Iris pigment epithelial cell (primary cell): Measurements from ENCODE around the gene GRIN2A.

Experiments
- DNase-seq: peaks from one replicate; pipeline ENCODE4 v3.0.0-alpha.2; 2011; ENCODE audit warnings: low read depth

GRIN2A gene

GRCh38 chr16:10181196-10182162 is 749 bp downstream of the GRIN2A start:
- DNase-seq: peak; percentile 54

GRCh38 chr16:10180771-10181163 is 1.5 kb downstream of the GRIN2A start:
- no peak for DNase-seq

GRCh38 chr16:10180042-10180770 is 2.0 kb downstream of the GRIN2A start:
- DNase-seq: no peak

GRCh38 chr16:10178526-10178925 is 3.7 kb downstream of the GRIN2A start:
- DNase-seq: no peak

- DNase-seq: no peak
Measured at GRCh38 chr16:10178080-10178479, 4.1 kb downstream of the GRIN2A start.

- no peak for DNase-seq
Measured at GRCh38 chr16:10172848-10173655, 9.2 kb downstream of the GRIN2A start.

- DNase-seq: no peak
Measured at GRCh38 chr16:10171221-10171620, 11.0 kb downstream of the GRIN2A start.

GRCh38 chr16:10169904-10170410 is 12.3 kb downstream of the GRIN2A start:
- no peak for DNase-seq

- DNase-seq: no peak
Measured at GRCh38 chr16:10169031-10169430, 13.2 kb downstream of the GRIN2A start.

- no peak for DNase-seq
Measured at GRCh38 chr16:10168258-10168657, 14.0 kb downstream of the GRIN2A start.

- DNase-seq: no peak
Measured at GRCh38 chr16:10165643-10166042, 16.6 kb downstream of the GRIN2A start.

- no peak for DNase-seq
Measured at GRCh38 chr16:10162981-10163380, 19.2 kb downstream of the GRIN2A start.

- DNase-seq: no peak
Measured at GRCh38 chr16:10156099-10156498, 26.1 kb downstream of the GRIN2A start.

GRCh38 chr16:10154389-10154788 is 27.8 kb downstream of the GRIN2A start:
- no peak for DNase-seq

- DNase-seq: no peak
Measured at GRCh38 chr16:10153985-10154384, 28.2 kb downstream of the GRIN2A start.

- no peak for DNase-seq
Measured at GRCh38 chr16:10151718-10152117, 30.5 kb downstream of the GRIN2A start.

GRCh38 chr16:10150906-10151305 is 31.3 kb downstream of the GRIN2A start:
- no peak for DNase-seq

- no peak for DNase-seq
Measured at GRCh38 chr16:10145542-10146035, 36.6 kb downstream of the GRIN2A start.

GRCh38 chr16:10141671-10142070 is 40.6 kb downstream of the GRIN2A start:
- DNase-seq: no peak

- no peak for DNase-seq
Measured at GRCh38 chr16:10138881-10139280, 43.3 kb downstream of the GRIN2A start.

- DNase-seq: no peak
Measured at GRCh38 chr16:10137341-10137740, 44.9 kb downstream of the GRIN2A start.

GRCh38 chr16:10136916-10137315 is 45.3 kb downstream of the GRIN2A start:
- no peak for DNase-seq
